NCI-H82 treated with DMSO at 0.1 percent for 48 hours (cell line): ENCODE data around the gene SUMO2.
A peak's percentile ranks its signal among the peaks of the same experiment; 100 is the strongest.
"Not testable (repeated sequence)": the region's sequence is repeated elsewhere in the genome, so short reads cannot be mapped to it uniquely, and the experiment has no call there.

Experiments
- DNase-seq: peaks from one replicate; lab custom pipeline; 2025; ENCODE audit not compliant: unreplicated experiment; lab: John Stamatoyannopoulos, UW

SUMO2 gene

DNA sequence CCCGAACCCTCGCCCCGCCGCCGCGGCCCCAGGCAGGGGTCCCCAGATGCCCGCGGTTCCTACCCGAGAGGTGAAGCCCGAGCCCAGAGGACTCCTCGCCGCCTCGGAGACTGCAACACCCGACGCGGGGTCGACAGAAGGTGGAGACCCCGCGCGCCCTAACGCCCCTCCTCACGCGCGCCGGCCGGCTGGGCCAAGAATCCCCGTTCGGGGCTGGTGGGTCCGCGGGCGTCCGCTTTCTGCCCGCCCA, 515 bp downstream of the SUMO2 start:
- DNase-seq = no peak

DNA sequence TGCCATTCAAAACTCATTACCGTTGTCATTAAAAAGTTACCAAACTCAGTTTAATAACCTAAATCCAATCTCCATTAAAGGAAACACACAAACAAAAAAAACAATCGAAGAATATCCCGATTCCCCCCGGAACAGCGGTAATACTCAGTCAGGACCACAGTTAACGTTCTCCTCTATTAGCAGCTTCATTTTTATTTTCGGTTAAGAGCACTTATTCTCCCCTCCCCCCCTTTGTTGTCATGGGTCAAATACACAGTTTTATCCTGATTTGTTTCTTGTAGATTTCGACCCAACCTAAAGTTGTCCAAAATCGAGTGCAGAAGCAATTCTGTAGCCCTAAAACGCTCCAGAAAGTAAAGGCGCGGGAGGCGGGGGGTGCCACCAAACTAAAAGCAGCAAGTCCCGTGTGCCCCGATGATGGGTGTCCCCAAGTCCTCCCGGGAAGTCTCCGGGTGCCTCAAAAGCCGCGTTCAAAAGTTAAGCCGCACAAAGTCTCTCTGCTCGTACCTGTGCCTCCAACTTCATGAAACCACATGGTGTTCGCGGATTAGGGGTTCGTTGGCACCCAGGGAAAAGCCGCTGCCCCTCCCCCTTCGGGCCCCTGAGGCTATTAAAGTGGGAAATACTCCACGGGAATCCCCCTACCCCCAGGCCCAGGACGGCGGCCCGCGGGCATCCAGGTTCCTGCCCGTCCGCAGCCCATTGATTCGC, 996 bp downstream of the SUMO2 start:
- DNase-seq = no peak

DNA sequence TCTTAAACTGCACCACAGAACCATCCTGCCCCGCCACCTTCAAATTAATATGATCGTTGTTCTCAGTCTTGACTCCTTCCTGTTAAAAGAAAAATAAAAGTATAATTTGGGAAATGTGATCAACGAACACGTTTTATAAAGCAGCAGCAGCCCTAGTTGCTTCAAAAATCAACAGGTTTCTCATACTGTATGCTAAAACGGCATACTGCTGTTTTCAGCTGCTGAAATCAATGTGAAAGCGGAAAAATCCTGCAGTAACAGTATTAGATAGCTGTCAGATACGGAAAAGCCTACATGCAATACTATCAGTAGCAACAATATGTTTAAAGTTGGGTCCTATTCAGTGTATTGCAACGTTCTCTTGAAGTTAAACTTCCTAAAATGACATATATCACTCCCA, 1.6 kb downstream of the SUMO2 start:
- no peak for DNase-seq

DNA sequence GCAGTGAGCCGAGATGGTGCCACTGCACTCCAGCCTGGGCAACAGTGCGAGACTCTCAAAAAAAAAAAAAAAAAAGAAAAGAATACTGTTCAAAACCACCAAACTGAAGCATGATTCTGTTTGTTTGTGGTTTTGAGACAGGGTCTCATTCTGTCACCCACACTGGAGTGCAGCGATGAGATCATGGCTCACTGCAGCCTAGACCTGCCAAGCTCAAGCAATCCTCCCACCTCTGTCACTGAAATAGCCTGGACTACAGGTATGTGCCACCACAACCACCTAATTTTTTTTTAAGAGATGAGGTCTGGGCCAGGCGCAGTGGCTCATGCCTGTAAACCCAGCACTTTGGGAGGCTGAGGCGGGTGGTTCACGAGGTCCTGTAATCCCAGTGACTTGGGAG, 4.3 kb downstream of the SUMO2 start:
- DNase-seq = no peak

DNA sequence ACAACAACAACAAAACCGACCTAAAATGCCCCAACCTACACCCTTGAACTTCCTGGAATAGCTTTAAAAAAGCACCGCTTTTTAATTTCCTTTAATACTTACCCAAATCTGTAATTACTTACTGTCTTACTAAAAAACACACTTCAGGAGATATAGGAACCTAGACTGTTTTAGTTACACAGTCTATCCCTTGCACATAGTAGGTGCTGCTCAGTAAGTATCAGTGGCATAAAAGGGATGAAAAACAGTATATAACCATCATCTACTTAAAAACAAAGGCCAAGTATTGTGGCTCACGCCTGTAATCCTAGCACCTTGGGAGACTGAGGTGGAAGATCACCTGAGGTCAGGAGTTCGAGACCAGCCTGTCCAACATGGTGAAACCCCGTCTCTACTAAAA, 6.1 kb downstream of the SUMO2 start:
- DNase-seq = no peak

DNA sequence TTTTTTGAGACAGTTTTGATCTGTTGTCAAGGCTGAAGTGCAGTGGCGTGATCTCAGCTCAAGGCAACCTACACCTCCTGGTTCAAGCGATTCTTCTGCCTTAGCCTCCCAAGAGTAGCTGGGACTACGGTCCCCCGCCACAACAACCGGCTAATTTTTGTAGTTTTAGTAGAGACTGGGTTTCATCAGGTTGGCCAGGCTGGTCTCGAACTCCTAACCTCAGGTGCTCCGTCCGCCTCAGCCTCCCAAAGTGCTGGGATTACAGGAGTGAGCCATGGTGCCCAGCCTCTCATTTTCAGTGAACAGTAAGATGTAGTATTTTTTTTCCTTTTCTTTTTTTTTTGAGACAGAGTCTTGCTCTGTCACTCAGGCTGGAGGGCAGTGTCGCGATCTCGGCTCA, 7.8 kb downstream of the SUMO2 start:
- no peak for DNase-seq

DNA sequence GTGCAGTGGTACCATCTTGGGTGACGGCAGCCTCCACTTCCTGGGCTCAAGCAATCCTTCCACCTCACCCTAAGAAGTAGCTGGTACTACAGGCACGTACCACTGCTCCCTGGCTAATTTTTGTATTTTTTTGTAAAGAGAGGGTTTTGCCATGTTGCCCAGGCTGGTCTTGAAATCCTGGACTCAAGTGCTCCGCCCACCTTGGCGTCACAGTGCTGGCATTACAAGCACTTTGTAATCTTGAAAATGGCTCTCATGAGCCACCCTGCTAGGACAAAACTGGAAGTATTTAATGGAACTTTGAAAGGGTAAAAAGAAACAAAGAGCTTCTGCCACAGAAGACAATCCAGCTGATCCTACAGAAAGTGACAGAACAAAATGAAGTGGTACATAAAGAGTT, 9.2 kb downstream of the SUMO2 start:
- no peak for DNase-seq

DNA sequence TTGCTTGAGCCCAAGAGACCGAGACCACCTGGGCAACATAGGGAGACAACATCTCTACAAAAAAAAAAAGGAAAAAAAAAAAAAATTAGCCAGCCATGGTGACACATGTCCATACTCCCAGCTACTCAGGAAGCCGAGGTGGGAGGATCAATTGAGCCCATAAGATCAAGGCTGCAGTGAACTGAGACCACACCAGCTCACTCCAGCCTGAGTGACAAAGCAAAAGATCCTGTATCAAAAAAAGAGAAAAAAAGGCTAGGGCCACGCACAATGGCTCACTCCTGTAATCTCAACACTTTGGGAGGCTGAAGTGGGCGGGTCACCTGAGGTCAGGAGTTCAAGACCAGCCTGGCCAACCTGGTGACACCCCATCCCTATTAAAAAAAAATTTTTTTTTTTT, 13.8 kb downstream of the SUMO2 start:
- DNase-seq = no peak

DNA sequence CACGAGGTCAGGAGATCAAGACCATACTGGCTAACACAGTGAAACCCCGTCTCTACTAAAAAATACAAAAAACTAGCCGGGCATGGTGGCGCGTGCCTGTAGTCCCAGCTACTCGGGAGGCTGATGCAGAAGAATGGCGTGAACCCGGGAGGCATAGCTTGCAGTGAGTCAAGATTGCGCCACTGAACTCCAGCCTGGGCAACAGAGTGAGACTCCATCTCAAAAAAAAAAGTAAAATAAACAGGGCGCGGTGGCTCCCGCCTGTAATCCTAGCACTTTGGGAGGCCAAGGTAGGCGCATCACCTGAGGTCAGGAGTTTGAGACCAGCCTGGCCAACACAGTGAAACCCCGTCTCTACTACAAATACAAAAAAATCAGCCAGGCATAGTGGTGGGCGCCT, 18.2 kb downstream of the SUMO2 start:
- not testable (repeated sequence) for DNase-seq

DNA sequence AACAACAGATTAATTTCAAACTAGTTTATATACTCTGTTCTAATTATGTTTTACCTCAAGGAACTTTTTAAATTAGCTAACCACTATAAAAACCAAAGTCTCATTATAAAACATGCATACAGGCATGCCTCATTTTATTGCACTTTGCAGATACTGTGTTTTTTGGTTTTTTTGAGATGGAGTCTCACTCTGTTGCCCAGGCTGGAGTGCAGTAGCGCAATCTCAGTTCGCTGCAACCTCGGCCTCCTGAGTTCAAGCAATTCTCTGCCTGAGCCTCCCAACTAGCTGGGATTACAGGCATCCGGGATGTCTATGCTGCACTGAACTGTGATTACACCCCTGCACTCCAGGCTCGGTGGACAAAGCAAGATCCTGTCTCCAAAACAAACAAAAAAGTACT, 19.7 kb downstream of the SUMO2 start:
- no peak for DNase-seq

DNA sequence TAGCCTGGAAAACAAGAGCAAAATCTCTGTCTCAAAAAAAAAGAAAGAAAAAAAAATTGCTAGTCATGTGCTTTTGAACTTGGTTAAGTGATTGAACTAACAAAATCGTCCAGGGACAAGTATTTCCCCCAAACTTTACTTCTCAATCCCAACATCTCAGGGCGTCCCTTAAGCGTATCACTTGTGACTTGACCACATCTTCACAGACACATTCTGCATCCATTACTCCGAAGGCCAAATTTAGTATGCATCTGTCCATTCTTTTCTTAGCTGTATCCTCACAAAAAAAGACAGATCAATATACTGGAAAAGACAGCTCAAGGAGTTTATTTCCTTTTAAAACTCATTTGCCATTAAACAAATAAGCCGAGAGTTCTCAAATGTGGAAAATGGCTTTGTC, 22.5 kb downstream of the SUMO2 start:
- no peak for DNase-seq

DNA sequence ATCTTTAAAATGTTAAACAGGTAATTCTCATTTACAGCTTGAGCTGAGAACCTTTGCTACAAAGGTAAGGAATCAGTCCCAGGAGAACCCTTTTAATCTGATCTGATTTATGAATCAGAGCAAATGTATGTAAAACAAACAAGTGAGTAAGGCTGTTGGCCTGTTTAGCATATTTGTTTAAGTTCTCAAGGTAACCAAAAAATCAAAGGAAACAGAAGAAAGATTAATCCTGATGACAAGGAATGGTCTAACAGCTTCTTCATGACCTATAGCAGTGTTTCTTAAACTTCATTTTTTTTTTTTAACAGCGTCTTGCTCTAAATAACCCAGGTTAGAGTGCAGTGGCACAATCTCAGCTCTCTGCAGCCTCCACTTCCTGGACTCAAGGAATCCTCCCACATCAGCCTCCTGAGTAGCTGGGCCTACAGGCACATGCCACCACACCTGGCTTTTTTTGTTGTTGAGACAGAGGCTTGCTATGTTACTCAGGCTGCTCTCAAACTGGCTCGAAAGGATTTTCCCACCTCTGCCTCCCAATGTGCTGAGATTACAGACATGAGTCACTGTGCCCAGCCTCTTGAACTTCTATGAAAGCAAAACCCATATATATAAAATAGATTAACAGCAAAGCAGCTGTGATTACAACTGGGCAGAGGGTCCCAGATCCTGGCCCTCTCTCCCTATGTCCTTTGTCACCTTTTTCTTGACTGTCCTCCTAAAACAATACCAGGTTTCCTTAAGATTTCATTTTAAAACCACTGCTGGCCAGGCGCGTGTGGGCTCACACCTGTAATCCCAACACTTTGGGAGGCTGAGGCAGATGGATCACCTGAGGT, 23.3 kb downstream of the SUMO2 start:
- DNase-seq = no peak

DNA sequence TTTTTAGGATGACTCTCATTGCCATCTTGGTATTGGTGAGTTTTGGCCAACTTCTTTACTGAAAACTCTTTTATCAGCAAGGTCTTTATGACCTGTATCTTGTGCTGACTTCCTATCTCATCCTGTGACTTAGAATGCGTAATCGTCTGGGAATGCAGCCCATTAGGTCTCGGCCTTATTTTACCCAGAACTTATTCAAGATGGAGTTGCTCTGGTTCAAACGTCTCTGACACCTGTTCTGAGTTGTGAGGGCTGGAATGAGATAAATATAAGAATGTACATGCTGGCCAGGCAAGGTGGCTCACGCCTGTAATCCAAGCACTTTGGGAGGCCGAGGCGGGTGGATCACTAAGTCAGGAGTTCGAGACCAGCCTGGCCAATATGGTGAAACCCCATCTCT, 24.3 kb downstream of the SUMO2 start:
- DNase-seq = not testable (repeated sequence)

DNA sequence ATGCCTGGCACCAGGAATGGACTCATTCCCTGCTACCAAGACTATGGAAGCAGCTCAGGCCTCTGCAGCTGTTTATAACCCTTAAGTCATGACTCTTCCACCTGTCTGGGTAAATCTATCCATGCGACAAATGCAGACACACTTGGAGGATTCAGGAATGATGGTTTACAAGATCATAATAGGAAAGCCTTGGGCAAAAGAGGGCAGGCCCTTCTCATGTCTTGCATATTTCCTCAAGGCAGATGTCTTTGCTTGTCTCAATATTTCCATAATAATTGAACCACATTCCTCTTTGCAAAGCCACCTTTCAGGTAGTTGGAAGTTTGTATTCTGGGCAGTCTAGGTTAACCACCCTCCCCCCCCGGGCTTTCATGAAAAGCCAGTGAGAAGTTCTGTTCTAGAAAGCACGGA, 27.6 kb downstream of the SUMO2 start:
- no peak for DNase-seq

DNA sequence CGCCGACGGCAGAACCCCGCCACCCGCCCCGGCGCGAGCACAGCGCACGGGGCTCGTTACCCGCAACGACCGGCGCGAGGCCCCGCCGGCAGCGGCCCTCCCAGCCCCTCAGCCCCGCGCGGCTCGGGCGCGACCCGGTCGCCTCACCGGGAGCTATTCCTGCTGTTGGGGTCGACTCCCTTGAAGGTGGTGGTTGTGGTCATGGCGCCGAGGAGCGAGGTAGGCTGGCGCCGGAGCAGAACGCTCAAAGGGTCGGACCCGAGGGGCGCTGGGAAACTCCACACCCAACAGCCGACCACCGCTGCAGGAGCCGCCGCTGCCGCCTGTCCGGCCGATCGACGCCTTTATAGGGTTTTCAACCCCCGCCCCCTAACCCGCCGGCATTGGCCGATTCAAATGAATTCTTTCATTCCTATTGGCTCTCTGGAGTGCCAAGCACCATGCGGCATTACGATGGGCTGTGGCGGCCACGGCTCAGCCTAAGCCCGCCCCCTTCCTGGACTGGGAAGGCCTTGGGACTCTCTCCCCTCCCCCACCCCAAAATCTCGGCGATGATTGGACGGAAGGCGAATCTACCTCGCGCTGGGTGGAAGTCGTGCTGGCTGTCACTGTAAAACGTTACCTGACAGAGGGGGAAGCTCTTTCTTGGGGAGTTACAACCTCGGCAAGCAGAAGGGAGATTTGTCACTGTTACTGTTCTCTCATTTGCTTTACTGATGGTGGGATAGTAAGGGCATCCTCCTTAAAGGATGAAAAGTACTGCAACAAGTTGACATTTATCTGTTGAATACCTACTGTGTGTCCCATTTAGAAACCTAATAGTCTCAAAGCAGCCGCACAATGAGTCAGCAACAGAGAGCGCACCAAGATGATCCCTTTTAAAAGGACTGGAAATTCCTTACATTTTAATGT, 28.3 kb downstream of the SUMO2 start, which contains the start of gene JPT1:
Gene JPT1 (minus strand): TSS at position 318 of the 912 bp plus-strand sequence. CDS start 115 bp downstream, at position 203.
- DNase-seq = peak; percentile 95

DNA sequence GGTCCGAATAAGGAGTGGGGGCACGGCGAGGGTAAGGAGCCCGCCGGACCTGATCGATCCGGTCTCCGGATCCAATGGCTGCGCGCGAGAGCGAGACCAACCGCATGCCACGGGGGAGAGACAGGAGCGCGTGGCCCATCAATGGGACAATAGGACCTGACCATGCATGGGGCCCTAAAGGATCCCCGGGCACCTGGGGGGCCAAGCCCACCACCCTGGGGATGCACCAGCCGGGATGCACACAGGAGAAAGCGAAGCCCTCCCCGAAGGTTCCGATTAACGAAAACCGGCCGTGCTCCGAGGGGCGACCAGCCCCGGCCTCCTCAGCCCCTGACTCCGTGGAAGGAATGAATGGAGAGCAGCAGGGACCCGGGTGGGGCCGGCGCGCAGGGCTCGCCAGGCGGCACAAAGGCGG, 29.0 kb downstream of the SUMO2 start:
- no peak for DNase-seq

DNA sequence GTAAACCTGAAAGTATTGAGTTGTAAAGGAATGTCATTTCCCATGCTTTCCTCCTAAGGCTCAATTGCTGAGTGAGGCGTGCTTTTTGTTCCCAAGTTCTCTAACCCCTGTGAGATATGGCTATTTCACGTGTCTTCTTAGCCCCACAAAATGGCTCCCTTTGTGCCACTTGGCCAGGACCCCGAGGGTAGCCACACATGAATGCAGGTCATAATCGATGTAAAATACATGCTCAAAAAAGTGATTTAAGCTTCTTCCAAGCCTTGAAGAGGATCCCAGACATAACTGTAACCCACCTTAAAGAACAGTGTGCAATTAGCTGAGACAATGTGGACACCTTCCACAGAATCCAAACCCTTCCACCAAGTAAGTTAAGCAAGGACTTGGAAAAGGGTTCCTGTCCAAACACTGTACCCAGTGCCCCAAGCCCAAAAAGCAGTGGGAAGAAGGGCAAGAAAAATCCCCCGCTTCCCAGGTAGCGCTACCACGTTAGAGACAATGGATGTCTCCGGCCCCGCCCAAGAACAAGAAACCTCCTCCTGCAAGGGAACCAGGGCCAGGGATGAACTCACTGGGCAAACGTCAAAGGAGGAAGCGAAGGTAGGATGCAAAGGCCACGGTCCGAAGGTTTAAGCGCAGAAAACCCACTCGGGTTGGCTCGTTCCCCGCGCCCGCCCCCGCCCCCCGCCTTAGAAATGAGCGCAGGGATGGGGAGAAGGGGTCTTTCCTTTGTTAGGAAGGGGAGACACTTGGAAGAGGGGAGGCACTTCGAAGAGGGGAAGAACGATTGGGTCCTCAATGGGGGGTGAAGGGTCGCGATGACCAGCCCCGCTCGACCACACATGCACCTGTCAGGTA, 29.6 kb downstream of the SUMO2 start:
- DNase-seq = no peak

DNA sequence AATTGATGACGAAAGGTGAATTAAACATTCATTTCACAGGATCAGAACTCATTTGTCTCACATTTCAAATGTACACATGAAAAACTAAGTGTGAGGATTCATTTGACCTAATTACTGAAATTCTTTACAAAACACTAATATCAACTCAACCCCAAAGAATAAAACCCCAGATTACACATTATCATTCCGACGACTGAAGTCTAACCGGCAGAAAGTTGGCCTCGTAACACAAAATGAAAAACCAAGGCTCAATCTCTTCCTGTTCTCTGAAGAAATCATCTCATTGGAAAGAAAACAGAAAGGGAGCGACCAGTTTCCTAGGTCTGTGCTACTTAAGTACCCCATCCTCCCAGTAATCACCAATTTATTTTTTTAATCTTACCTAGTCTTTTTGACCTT, 30.2 kb downstream of the SUMO2 start:
- DNase-seq = no peak

DNA sequence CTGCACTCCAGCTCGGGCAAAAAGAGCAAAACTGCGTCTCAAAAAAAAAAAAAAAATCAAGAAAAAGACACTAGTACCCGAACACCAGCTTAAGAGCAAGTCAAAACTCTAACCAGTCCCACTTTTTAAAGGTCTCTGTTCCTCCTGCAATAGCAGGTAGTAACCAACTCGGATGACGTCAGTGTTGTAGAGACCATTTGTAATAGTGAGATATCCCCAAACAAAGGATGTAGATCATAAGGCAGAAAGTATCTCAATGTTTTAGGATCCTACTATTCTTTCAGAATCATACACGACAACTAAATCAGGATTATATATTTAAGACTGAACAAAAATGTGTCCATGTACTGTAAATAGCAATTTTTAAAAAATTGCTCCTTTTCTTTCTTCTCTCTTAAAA, 30.8 kb downstream of the SUMO2 start:
- DNase-seq = no peak

DNA sequence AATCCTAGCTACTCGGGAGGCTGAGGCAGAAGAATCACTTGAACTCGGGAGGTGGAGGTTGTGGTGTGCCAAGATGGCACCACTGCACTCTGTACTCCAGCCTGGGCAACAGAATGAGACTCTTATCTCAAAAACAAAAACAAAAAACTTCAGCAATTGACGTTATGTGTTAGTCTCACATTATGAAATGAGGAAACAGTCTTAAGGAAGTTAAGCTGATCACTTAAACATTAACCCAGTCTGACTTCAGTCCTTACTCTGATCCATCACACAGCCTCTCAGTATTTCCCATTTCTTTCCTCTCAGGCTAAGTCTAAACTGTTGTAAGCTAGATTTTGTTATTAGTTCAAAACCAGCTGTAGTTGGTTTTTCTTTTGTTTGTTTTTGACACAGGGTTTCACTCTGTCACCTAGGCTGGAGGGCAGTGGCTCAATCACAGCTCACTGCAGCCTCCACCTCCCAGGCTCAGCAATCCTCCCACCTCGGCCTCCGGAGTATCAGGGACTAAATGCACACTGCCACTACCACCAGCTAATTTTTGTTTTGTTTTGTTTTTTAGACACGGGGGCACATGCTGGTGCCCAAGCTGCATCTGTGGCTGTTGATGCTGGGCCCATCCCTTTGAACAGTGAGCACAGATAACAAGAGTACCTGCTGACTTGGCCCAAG, 34.7 kb downstream of the SUMO2 start:
- no peak for DNase-seq
